A673 (cell line): ENCODE results near the gene RELN. TPM values are rescaled to one million over a fixed set of nuclear protein-coding genes. Genes with fewer than 3 reads are reported as not detected.

ENCODE experiments used
- BruUV-seq: library from RNA; stranded (reverse); fragments of 400-500 nt; replicated peaks from 2 replicates; lab custom pipeline; 2021; lab: Mats Ljungman, UMichigan
- CTCF ChIA-PET: fragments of 300-600 bp; sonication (Branson Sonifier 250); formaldehyde crosslinking; loops from one replicate; lab custom pipeline; 2022; ENCODE audit warnings: antibody characterized with exemption; lab: Charles Lee
- POLR2A ChIA-PET: fragments of 300-600 bp; sonication (Branson Sonifier 250); formaldehyde crosslinking; loops from one replicate; lab custom pipeline; 2022; ENCODE audit warnings: antibody characterized with exemption; ENCODE audit not compliant: low non-redundant PET; lab: Charles Lee
- DNase-seq: peaks from one replicate; pipeline ENCODE4 v3.0.0-alpha.2; 2015; ENCODE audit warnings: low spot score
- H3K27ac ChIP-seq: fragments of 200-600 bp; sonication (generic); 2 replicates; pipeline ENCODE4 v1.5.1; 2016; ENCODE audit warnings: mixed run types, low read depth, mild to moderate bottlenecking, mixed read lengths, antibody characterized with exemption, low read length; ENCODE audit not compliant: poor library complexity, severe bottlenecking
- H3K27me3 ChIP-seq: fragments of 200-600 bp; sonication (generic); replicated peaks from 2 replicates; pipeline ENCODE4 v1.6.1; 2017; ENCODE audit warnings: mixed run types, low read depth, mild to moderate bottlenecking, mixed read lengths, antibody characterized with exemption, low read length; ENCODE audit not compliant: insufficient read depth, poor library complexity
- H3K36me3 ChIP-seq: fragments of 200-600 bp; sonication (generic); 2 replicates; pipeline ENCODE4 v1.6.1; 2016; ENCODE audit warnings: mixed run types, mild to moderate bottlenecking, mixed read lengths, antibody characterized with exemption, low read length; ENCODE audit not compliant: insufficient read depth, poor library complexity, severe bottlenecking
- H3K4me1 ChIP-seq: fragments of 200-600 bp; sonication (generic); 2 replicates; pipeline ENCODE4 v1.6.1; 2017; ENCODE audit warnings: mixed run types, mild to moderate bottlenecking, mixed read lengths, antibody characterized with exemption, low read length; ENCODE audit not compliant: insufficient read depth, poor library complexity, severe bottlenecking
- H3K4me3 ChIP-seq: fragments of 200-600 bp; sonication (generic); 2 replicates; pipeline ENCODE4 v1.5.1; 2016; ENCODE audit warnings: low read depth, mixed run types, mild to moderate bottlenecking, mixed read lengths, low read length; ENCODE audit not compliant: poor library complexity, severe bottlenecking
- H3K9me3 ChIP-seq: fragments of 200-600 bp; sonication (generic); 2 replicates; pipeline ENCODE4 v1.6.1; 2016; ENCODE audit warnings: mixed run types, low read depth, mild to moderate bottlenecking, mixed read lengths, antibody characterized with exemption, low read length; ENCODE audit not compliant: poor library complexity, severe bottlenecking
- EZH2 ChIP-seq: fragments of 200-600 bp; sonication (generic); IDR thresholded peaks from 2 replicates; pipeline ENCODE4 v1.6.1; 2017; ENCODE audit warnings: borderline replicate concordance, low read depth, mild to moderate bottlenecking, mixed read lengths, antibody characterized with exemption, low read length; ENCODE audit not compliant: poor library complexity, severe bottlenecking
- intact Hi-C: fragments of 100-400 bp; cut with micrococcal nuclease; formaldehyde crosslinking; loops from one replicate; pipeline ENCODE4 v1.10.0; 2022; ENCODE audit not compliant: unreplicated experiment
- total RNA-seq: library from RNA; stranded (reverse); gene quantifications from 2 replicates; pipeline ENCODE4 v1.2.3, GENCODE V29; 2021
- TF ChIP-seq, protein P1 (sequence below): fragments of 300-800, 200-600 bp; sonication (generic); conservative IDR thresholded peaks from 2 replicates; pipeline ENCODE4 v1.5.1; 2017; ENCODE audit warnings: low read depth, mild to moderate bottlenecking, antibody characterized with exemption, low read length, moderate library complexity, mixed read lengths

RELN gene
- total RNA-seq, 1 experiment from 2014 or later: not detected

- ChIA-PET CTCF (no interaction called here), POLR2A (no interaction called here)
- no peaks in the 10 kb centered on the region for H3K36me3 ChIP-seq
- peaks cover 80% of the 10 kb centered on the region for H3K27me3 ChIP-seq
- H3K27ac ChIP-seq: no peak overlapping the region
- H3K4me3 ChIP-seq: no peak overlapping the region
- intact Hi-C loops: no loop called here
- no peaks in the 10 kb centered on the region for H3K9me3 ChIP-seq
- TF ChIP-seq EZH2: no peak
- TF ChIP-seq, protein P1, sequence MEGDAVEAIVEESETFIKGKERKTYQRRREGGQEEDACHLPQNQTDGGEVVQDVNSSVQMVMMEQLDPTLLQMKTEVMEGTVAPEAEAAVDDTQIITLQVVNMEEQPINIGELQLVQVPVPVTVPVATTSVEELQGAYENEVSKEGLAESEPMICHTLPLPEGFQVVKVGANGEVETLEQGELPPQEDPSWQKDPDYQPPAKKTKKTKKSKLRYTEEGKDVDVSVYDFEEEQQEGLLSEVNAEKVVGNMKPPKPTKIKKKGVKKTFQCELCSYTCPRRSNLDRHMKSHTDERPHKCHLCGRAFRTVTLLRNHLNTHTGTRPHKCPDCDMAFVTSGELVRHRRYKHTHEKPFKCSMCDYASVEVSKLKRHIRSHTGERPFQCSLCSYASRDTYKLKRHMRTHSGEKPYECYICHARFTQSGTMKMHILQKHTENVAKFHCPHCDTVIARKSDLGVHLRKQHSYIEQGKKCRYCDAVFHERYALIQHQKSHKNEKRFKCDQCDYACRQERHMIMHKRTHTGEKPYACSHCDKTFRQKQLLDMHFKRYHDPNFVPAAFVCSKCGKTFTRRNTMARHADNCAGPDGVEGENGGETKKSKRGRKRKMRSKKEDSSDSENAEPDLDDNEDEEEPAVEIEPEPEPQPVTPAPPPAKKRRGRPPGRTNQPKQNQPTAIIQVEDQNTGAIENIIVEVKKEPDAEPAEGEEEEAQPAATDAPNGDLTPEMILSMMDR: no peak
- no peak for DNase-seq
- H3K4me1 ChIP-seq: no peaks in the 10 kb centered on the region
- no TSS peak for BruUV-seq
Measured at GRCh38 chr7:103560136-103560535, 429.3 kb downstream of the RELN start.

- no peak overlapping the region for H3K27ac ChIP-seq
- TF ChIP-seq, protein P1: no peak
- no peak for TF ChIP-seq EZH2
- H3K36me3 ChIP-seq: no peaks in the 10 kb centered on the region
- BruUV-seq: no TSS peak
- CTCF ChIA-PET: no interaction called here
- no peak for DNase-seq
- no peaks in the 10 kb centered on the region for H3K9me3 ChIP-seq
- POLR2A ChIA-PET: no interaction called here
- intact Hi-C loops: no loop called here
- peaks cover 64% of the 10 kb centered on the region for H3K27me3 ChIP-seq
- no peak overlapping the region for H3K4me3 ChIP-seq
- no peaks in the 10 kb centered on the region for H3K4me1 ChIP-seq
Measured at GRCh38 chr7:103551016-103551415, 438.4 kb downstream of the RELN start.

GRCh38 chr7:103549786-103550185, 439.7 kb downstream of the RELN start:
- H3K4me3 ChIP-seq: no peak overlapping the region
- H3K36me3 ChIP-seq: no peaks in the 10 kb centered on the region
- CTCF ChIA-PET: no interaction called here
- no peak overlapping the region for H3K27ac ChIP-seq
- peaks cover 69% of the 10 kb centered on the region for H3K27me3 ChIP-seq
- no peak for DNase-seq
- H3K4me1 ChIP-seq: no peaks in the 10 kb centered on the region
- BruUV-seq: no TSS peak
- TF ChIP-seq EZH2: no peak
- TF ChIP-seq, protein P1: no peak
- no peaks in the 10 kb centered on the region for H3K9me3 ChIP-seq
- intact Hi-C loops: no loop called here
- POLR2A ChIA-PET: no interaction called here
